ENCODE data around the gene TOMM7.
"Not testable (repeated sequence)": the region's sequence is repeated elsewhere in the genome, so short reads cannot be mapped to it uniquely, and the experiment has no call there.

The TOMM7 gene

DNA sequence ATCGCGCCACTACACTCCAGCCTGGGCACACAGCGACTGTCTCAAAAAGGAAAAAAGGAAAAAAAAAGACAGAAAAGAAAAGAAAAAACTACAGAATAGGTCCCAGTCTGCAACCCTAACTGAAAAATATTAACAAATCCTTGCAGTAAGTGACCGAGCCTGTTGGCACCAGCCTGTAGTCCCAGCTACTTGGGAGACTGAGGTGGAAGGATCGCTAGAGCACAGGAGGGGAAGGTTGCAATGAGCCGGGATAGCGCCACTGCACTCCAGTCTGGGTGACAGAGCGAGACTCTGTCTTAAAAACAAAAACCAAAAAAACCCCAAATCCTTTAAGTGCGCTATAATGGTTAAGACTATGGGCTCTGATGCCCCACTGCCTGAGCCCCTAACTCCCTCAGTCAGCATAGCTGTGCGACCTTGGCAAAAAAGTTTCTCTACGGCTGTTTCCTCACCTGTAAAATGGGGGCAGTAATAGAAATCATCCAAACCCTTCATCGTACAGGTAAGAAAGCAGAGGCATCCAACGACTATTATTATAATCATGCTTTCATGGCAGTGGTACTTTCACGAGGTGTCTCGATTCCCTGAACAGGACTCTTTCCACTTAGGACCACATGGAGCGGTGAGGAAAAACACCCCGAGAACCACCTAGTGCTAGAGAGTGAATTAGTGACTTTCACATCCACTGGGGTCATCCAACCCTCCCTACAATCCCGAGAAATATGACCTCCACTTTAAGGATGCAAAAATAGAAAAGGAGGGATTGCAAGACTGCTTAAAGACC lies 755 bp downstream of the TOMM7 start:
- DNase-seq (ENCODE audit: low read depth in 2 of 2), result no peak

DNA sequence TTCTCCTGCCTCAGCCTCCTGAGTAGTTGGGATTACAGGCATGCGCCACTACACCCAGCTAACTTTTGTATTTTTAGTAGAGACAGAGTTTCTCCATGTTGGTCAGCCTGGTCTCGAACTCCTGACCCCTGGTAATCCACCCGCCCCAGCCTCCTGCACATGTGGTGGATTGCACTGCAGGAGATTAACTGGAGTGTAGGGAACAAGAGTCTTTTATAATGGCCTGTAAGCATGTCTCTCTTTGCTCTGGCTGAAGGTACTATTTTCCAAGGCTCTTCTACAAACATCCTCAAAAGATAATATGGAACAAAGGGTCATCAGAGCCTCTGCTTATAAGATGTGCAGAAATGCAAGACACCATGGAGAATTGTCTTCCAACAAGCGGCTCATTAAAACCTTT lies 3.2 kb downstream of the TOMM7 start:
- DNase-seq (ENCODE audit: low read depth in 2 of 2), result no peak

DNA sequence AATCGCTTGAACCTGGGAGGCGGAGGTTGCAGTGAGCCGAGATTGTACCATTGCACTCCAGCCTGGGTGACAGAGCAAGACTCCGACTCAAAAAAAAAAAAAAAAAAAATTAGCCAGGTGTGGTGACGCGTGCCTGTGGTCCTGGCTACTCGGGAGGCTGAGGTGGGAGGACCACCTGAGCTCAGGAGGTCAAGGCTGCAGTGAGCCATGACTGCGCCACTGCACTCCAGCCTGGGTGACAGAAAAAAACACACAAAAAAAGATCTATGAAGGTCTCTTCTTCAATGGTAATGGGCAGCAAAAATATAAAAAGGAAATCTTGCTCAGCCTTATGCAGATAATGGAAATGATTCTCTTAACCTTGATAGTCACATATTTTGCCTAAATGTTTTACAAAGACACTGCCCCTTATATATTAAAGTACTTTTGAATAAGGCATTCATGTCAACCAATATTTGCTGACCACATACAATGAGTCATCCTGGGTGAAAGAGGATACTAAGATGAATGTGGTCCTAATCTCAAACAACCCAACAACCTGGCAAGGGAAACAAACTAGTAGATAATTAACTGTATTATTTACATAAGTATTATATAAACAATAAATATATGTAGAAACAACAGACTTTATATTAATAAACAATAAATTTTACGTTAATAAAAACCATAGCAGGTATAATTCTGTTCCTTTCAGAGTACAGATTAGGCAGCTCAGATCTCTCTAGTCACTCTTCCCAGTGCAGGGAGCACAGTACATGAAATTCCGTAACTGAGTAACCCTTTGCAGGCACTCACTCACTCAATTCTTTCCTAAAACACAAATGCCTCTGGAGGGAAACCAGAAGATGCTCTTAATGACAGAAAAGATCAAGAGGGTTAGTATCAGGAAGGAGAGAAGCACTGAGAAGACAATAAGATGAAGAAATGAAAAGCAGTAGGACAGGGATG lies 8.1 kb downstream of the TOMM7 start:
- no peak for DNase-seq (ENCODE audit: low read depth in 2 of 2)

DNA sequence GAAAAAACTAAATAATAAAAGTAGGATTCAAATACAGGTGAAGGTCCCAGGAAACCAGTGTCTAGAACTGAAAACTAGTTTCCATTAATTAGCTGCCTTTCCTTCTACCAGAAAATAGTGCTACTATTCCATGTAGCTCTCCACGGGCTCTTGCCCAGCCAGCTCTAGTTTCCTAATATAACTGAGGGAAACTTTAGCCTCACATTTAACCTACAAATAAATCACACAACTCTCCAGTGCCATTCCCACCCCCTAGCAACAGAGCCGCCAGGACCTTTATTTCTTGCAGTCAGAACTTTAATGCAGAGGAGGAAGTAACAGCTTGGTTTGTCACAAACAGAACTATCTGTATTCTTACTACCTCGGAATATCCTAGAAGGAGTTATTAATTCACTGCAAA lies 10.3 kb downstream of the TOMM7 start:
- no peak for DNase-seq (ENCODE audit: low read depth in 2 of 2)

DNA sequence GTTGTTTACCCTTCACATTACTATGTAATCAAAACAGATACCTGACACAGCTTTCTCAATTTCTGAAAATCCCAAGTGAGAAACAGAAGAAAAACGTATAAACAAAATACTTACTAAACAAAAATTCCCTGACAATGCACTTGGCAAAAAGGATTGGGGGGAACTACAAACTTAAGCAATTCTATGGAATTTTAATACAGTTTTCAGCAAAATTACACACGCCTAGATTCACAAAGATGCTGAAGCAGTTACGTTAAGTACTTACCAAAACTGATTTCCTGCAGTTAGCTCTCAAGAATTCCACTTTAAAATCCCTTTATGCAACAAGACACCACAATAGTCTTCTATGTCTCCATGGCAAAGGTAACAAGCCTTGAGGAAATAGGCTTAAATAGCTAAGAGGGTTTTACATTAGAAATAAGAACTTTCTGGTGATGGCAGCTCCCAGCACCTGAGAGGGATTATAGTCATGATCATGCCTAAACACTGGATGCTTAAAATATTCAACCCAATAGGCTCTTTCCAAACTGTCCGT lies 10.8 kb downstream of the TOMM7 start:
- DNase-seq (ENCODE audit: low read depth in 2 of 2), result no peak

DNA sequence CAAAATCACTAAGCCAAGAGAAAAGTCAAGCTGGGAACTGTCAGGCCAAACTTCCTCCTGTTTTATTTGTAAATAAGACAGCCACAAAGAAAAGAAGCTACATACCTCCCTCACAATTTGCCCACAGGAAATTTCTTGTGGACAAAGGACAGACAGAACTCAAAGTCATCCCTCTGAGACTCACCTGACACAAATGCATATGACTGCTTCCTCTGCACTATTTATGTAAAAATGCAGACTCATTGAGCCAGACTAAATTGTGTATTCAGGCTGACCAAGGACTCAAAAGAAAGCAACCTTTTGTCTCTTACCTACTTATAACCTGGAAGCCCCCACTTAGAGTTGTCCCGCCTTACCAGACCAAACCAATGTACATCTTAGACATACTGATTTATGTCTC lies 11.8 kb downstream of the TOMM7 start:
- no peak for DNase-seq (ENCODE audit: low read depth in 2 of 2)

DNA sequence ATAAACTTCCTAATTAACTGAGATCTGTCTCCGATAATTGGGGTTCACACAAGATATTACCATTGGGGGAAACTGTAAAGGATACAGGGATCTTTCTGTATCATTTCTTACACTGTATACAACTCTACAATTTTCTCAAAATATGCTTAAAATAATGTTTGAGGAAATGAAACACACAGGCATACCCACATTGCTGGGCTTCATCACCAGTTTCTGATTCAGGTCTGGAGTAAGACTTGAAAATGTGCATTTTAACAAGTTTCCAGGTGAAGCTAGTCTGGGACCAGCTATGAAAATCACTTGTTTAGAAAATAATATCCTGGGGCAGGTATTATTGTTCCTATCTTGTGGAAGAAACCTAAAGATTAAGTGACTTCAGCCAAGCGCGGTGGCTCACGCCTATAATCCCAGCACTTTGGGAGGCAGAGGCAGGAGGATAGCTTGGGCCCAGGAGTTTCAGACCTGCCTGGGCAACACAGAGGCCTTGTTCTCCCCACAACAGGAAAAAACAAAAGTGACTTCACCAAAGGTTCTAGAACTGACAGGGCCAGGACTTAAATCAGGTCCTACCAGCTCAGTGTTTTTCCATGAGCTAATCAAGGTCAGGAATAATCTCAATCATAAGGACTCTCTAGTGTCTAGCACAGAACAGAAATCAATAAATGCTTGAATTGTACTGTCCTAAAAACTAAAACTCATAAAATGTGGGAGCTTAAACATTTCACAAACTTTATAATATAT lies 12.6 kb downstream of the TOMM7 start:
- DNase-seq (ENCODE audit: low read depth in 2 of 2), result no peak

DNA sequence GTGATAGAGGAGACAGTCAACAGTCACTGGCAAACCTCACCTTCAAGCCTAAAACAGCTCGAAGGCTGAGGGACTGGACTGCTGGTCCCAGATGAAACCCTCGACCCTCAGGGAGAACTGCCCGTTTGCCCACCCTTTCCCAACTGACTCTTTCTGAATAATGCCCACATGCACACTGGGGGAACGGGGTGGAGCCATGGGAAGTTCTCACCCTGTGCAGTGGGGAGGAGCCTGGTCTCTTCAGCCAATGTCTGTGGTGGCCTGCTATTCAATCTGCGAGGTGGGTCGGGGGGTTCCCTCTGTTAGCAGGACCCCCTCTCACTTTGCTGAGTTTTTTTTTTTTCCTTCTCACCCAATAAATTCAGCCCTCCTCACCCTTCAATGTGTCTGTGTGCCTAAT lies 14.5 kb downstream of the TOMM7 start:
- DNase-seq (ENCODE audit: low read depth in 2 of 2), result no peak

DNA sequence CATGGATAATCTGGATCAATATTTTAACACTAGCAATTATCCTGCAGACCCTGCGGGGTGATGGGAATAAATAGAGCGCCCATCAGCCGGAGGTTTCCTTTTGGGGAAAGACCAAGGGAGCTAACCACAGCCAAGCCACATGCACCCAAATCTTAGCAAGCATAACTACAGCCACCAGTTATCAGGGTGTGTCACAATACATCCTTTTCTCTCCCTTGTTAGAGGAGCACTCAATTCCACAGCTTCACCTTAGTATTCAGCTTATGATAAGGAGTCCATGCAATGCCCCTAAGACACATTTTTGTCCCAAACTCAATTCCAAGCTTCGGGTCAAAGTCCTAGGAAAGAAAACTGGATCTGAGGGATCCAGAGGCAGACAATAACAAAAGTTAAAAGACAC lies 15.9 kb downstream of the TOMM7 start:
- DNase-seq (ENCODE audit: low read depth in 2 of 2), result no peak

DNA sequence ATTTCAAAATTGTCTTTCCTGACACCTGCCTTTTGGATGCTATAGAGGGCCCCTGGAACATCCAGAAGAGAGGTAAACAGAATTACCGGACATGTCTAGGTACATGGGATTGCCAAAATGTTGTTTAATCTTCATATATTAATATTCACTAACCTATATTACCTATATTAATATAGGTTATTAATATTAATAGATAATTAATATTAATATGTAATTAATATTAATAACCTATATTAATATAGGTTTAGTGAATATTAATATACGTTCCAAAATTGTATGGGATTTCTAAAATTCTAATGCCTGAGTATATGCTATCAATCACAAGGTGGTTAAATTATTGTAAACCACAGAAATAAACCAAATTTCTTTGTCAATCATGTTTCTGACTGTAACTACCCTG lies 17.4 kb downstream of the TOMM7 start:
- DNase-seq (ENCODE audit: low read depth in 2 of 2), result no peak

DNA sequence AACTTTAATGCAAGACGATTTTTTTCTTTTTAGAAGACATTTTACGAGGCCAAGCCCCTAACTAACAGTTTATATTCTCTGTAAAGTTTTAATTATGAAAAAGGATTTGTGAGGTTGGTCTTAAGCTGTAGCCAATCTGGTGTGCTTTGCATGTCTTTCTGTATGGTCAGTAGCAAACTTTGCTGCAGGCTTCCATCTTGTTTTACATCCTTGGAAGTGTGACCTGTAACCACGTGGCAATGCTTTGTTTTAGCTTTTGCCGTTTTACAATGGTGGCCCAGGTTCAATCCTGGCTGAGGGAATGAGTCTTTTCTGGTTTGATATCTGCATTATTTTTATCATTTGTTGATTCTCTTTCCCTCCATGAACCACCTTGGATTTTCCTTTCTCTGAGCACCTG lies 19.8 kb downstream of the TOMM7 start:
- DNase-seq (ENCODE audit: low read depth in 2 of 2), result not testable (repeated sequence)

DNA sequence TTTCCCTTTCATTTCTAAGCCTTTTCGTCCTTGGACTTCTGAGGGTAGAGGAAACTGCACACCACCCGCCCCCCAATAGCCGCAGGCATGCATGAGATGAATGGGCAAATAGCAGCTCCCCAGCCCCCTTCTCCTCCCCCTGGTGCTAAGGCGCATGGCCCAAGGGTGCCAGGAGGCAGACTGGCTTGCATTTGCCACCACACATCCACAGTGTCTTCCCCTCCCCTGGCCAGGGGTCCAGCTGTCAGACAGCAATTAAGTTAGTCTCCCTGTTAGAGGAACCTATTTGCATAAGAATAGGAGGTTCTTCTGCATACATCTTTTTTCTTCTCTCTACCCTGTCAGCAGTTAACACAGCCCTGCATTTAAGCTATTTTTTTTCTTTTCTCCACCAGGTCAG lies 20.2 kb downstream of the TOMM7 start:
- DNase-seq (ENCODE audit: low read depth in 2 of 2), result no peak

DNA sequence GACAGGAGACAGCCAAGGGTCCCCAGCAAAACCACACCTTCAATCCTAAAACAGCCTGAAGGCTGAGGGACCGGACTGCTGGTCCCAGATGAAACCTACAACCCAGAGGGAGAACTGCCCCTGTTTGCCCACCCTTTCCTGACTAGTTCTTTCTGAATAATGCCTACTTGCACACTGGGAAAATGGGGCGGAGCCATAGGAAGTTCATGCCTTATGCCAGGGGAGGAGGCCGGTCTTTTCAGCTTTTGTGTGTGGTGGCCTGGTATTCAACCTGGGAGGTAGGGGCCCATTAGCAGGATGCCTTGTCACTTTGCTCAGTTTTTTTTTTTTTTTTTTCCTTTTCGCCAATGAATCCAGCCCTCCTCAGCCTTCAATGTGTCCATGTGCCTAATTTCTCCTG lies 20.7 kb downstream of the TOMM7 start:
- DNase-seq (ENCODE audit: low read depth in 2 of 2), result no peak

DNA sequence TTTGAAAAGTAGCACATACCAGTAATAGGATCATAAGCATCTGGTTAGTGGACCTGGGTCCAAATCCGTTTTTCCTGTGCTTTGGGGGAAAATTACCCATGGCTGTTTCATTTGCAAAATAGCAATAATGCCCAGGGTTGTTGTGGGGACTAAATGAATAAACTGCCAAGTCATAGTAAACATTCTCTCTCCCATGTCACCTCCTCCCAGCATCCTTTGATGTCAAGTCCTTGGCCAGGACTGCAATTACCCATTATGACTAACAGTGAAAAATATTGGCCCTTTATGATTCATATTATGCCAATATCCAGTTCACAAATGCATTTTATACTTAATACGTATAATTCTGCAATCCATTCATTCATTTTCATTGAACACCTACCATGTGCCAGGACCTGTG lies 23.0 kb downstream of the TOMM7 start:
- no peak for DNase-seq (ENCODE audit: low read depth in 2 of 2)

DNA sequence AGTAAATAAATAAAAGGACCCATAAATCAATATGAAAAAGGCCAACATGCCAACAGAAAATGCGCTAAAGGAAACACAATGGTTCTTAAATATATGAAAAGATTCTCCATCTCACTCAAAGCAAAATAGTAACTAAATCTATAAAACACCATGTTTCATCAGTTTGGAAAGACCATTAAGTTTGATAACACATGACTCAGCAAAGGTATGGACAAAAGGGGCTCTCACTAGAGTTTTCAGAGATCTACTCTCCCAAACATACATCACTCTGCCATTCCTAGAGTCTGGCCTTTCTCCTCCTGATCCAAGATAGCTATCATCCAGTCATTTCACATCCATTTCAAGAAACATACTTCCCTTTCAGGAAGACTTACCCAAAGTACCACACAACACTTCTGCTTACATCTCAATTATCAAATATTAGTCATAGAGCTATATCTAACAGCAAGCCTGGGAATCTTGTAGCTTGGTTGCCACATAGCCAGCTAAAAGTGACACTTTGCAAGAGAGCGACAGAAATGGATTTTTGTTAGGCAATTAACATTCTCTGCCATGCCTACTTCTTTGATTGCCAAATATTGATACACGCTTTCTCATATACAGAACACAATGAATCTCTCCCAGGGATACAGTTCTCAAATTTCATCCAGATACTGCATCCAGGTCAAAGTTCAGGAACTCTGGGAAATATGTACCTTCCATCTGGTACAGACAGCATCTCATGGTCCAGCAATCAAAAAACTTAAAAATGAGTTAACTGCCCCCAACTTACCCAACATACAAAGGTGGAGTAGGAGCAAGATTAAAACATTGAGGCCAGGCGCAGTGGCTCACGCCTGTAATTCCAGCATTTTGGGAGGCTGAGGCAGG lies 28.8 kb downstream of the TOMM7 start:
- no peak for DNase-seq (ENCODE audit: low read depth in 2 of 2)

DNA sequence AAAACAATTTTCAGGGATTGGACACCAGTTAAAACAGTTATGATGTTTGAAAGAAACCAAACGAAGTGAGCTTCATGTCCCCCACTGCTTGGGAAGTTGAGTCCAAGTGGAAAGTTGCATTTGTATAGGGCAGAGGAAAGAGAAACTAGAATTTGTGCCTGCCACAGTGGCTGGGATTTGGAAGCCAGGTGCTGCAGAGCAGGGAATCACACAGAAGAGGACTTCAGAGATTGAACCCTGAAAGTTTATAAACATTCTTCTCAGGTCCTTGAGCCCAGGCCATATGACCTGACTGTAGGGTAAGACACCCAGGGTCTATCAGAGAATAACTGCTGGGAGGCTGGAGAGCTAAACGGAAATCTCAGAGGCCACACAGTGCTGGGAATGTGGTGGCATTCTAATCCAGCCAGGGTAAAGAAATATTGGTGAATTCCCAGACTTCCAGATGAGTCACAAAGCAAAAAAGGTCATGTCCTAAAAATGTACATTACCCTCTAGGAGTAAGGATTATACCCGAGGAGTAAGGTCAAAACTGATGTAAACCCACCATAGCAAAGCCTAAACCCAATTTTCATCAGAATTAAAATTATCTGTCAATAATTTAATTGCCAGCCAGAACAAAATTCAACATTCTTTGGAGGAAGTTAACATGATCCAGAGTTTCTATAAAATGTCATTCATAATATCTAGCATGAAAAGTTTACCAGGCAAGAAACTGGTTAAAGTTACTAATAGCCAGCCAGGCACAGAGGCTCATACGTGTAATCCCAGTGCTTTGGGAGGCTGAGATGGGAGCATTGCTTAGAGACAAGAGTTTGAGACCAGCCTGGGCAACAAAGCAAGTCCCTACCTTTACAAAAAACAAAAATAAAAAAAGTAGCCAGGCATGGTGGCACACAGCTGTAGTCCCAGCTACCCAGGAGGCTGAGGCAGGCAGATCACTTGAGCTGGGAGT lies 31.2 kb downstream of the TOMM7 start:
- no peak for DNase-seq (ENCODE audit: low read depth in 2 of 2)

DNA sequence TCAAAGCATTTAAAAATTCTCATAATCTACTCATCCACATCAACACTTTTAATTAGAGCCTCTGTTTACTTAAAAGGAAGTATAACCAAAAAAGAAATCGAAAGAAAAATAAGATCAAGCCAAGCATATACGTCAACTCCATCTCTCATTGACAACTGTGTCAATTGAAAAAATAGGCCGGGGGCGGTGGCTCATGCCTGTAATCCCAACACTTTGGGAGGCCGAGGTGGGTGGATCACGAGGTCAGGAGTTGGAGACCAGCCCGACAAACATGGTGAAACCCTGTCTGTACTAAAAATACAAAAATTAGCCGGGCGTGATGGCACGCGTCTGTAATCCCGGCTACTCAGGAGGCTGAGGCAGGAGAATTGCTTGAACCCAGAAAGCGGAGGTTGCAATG lies 32.0 kb downstream of the TOMM7 start:
- DNase-seq (ENCODE audit: low read depth in 2 of 2), result not testable (repeated sequence)

DNA sequence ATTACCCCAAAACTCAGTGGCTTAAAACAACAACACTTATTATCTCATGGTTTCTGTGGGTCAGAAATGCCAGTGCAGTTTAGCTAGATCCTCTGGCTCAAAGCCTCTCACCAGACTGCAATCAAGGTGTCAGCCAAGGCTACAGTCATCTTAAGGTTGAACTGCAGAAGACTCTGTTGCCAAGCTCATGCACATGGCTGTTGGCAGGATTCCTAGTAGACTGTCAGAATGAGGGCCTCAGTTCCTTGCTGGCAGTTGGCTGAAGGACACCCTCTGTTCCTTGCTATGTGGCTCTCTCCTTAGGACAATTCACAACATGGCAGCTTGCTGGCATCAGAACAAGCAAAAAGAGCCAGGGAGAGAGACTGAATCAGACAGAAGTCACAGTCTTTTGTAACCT lies 34.7 kb downstream of the TOMM7 start:
- no peak for DNase-seq (ENCODE audit: low read depth in 2 of 2)

DNA sequence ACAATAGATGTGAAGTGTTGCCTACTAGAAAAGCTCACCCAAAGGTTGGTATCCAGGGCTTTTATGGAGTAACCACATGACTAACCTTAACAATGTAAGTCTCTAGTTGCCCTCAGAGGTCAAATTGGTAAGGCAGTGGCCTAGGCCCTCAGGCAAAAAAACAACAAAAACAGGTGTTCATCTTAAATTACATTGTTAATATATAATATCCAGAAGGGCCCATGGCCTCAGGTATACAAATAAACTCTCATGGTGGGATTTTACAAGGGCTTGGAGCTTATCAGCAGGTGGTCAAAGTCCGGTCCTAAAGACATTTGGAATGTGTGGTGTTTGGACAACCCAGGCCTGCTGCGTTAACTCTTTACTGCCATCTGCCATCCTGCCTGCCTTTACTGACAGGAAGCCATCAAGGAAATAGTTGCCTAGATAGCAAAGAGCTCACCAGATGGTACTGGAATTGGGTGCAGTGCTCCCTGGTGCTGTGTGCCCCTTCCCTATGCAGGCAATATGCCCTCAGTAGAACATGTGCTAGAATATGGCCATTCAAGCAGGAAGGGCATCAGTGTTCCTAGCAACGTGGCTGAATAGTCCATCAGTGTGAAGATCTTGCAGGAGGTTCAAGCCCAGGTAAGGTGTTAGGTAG lies 36.2 kb downstream of the TOMM7 start:
- DNase-seq (ENCODE audit: low read depth in 2 of 2), result no peak

Data from activated CD8-positive, alpha-beta memory T cell treated with anti-CD3 and anti-CD28 coated beads for 4 hours (primary cell).